CD4-positive, alpha-beta T cell treated with Interferon alpha-2 for 1 hour (primary cell): ENCODE data around the gene NAALADL1.
A peak's percentile ranks its signal among the peaks of the same experiment; 100 is the strongest.

Experiments used
- DNase-seq, 2 donors: peaks; one replicate each; pipeline ENCODE4 v3.0.0-alpha.2; 2020 to 2022

The NAALADL1 gene

DNA sequence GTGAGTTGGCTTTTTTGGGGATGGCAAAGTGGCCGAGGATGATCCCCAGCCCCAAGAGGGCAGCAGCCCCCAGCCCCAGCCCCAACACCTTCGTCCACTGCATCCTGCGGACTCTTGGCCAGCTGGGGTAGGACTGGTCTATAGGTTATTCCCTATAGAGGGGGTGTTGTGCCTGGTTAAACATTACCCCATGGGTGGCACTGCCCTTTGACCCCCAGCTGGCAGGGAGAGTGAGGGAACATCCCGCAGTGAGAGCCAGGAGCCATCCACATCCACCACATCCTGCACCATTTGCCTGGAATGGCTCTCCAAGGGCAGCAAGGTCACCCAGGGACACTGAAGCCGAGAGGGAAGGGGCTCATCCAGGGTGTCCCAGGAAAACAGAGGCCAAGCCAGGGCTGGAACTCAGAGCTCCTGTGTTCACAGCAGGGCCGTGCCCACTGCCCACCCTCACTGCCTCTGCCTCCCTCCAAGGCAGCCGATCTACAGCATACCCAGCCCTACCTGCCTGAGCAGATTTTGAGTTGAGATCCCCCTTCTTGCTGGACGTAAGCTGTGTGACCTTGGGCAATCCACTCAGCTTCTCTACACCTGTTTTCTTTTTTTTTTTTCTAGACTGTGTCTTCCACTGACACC, at the start of gene NAALADL1:
TSS of gene NAALADL1 (minus strand) at position 135 of the 636 bp plus-strand sequence. CDS start at position 103, 32 bp downstream.
- DNase-seq, result no peak

DNA sequence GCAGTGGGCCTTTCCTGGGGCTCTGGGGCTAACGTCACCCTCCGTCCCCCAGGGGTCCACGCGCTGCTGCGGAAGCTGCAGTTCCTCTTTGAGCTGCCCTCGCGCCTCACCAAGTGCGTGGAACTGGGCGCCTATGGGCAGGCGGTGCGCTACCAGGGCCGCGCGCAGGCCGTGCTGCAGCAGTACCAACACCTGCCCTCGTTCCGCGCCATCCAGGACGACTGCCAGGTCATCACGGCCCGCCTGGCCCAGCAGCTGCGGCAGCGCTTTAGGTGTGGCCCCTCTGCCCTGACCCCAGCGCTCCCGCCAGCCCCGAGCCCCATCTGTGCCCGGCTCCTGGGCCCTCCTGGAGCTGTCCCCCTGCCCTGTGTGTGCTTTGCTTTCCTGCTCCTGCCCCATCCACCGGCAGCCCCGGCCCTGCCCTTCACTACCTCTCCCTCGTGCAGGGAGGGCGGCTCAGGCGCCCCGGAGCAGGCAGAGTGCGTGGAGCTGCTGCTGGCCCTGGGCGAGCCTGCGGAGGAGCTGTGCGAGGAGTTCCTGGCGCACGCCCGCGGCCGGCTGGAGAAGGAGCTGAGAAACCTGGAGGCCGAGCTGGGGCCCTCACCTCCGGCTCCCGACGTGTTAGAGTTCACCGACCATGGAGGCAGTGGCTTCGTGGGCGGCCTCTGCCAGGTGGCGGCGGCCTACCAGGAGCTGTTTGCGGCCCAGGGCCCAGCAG, 49.6 kb upstream of the NAALADL1 start:
- no peak for DNase-seq

DNA sequence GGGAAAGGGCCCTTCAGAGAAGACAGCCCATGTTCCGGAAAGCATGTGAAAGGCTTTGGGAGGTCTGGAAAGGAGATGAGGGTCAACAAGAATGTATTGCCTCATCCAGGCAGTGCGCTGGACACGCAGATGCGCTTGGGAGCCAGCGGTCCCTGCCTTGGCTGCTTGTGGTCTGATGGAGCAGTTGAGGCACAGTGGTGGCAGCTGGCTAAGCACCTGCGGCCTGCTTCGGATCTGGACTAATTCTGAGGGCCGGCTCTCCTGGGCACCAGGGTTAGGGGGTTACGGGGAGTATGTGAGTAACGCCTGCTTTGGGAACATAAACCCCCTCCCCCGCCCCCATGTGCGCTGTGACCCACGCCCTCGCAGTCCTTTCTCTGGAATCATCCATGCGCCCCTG, 48.7 kb upstream of the NAALADL1 start:
- DNase-seq, result no peak

DNA sequence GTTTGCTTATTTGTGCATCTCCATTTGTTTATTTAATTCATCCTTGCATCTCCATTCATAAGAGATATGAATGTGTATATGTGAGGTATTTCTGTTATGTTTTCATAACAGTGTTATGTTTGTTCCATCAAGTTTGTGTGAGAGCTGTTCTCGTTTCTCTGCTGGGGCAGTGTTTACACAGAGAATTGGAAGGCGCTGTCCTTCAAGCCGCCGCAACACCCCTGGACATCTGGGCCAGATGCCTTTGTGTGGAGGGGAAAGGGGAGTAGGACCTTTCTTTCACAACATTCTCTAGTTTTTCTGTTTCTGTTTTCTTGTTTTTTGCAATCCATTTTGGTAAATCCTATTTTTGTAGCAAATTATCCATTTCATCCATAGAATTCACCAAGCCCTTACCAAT, 46.3 kb upstream of the NAALADL1 start:
- DNase-seq, result no peak

GRCh38 chr11:65103476-65103875, 45.1 kb upstream of the NAALADL1 start:
- DNase-seq, result no peak

- no peak for DNase-seq
Observed at GRCh38 chr11:65102142-65103095, 44.1 kb upstream of the NAALADL1 start.

DNA sequence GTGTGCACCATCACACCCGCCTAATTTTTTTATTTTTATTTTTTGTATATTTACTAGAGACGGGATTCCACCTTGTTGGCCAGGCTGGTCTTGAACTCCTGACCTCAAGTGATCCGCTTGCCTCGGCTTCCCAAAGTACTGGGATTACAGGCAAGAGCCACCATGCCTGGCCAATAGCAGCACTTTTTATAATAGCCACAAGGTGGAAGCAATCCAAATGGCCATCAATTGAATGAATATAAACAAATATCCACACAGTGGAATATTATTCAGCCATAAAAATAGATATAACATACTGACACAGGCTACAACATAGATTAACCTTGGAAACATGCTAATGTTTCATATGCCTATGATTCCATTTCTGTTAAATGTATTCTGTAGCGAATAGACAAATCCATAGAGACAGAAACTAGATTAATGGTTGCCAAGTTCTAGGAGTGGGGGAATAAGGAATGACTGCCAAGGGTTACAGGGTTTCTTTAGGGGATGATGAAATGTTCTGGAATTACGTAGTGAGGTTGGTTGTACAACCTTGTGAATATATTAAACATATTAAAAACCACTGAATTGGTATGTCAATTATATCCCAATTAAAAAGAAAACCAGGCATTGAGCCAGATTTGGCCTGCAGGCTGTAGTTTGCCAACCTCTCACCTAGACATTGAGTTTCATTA, 42.5 kb upstream of the NAALADL1 start:
- no peak for DNase-seq

DNA sequence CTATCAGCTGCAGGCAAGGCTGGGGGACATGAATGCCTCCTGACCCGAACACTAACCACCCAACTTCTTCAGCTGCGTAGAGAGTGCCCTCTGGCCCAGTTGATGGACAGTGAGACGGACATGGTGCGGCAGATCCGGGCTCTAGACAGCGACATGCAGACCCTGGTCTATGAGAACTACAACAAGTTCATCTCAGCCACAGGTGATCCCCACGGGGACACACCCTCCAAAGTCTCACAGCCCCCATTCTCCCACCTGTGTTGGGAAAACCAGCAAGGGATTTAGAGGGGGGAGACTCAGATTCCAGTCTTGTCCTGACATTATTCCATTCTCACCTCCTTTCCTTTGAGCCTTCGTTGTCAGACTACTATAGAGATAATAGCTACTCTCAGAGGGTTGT, 38.6 kb upstream of the NAALADL1 start:
- no peak for DNase-seq

DNA sequence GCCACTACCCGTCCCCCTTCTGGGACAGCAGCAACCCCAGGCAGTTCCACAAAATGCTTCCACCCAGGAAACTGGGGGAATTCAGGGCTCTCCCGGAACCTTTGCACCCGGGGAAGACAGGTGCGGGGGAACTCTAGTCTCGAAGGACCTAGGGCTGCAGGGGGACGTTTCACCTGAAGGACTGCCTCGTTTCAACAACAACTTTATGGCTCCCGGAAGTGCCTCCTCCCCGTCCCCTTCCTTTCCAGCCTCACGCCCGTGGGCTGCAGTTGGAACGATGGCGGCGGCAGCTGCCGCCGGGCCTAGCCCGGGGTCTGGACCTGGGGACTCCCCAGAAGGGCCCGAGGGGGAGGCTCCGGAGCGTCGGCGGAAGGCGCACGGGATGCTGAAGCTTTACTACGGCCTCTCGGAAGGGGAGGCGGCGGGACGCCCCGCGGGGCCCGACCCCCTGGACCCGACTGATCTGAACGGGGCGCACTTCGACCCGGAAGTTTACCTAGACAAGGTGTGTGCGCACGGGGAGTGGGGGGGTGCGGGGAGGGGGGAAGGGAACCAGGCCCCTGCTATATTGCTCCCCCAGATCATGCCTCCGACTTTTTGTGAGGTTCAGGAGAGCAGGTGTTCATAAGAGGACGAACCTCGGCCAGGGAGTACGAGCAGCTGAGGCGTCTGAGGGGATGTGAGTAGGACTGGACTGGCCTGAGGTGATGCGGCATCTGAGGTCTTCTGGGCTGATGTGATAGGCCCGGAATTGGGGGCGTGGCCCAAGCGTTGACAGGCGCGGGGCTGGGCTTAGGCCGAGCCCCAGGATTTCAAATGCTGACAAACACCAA, 37.8 kb upstream of the NAALADL1 start, which contains the start of gene VPS51:
TSS of gene VPS51 (plus strand) at position 241 of the 833 bp plus-strand sequence. CDS start at position 278, 37 bp downstream.
- DNase-seq, result peak; percentile 85 to 91

DNA sequence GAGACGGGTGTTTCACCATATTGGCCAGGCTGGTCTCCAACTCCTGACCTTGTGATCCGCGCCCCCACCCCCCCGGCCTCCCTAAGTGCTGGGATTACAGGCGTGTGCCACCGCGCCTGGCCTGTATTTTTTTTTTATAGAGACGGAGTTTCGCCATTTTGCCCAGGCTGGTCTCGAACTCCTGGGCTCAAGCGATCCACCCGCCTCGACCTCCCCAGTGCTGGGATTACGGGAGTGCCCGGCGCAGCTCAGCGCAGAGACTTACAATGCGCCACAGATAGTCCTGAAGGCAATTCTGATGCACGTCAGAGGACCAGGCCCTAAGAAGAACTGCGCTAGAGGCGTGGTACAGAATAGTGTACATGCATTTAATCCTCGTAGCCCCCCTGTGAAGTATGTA, 37.1 kb upstream of the NAALADL1 start:
- no peak for DNase-seq

DNA sequence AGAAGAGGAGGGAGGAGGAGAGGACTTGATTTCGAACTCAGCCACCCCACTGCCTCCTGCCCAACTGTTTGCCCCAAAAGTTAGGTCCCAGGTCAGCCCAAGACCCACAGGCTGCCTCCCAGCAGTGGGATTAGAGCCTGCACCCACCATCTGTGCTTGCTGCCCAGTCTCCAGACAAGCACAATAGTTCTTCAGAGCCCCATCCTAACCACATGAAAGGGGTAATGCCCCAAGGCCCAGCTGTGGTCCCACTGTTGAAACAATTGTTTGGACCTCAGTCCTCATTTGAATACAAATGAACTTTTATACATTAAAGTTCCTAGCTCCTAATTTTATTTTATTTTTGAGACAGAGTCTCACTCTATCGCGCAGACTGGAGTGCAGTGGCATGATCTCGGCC, 32.3 kb upstream of the NAALADL1 start:
- no peak for DNase-seq

DNA sequence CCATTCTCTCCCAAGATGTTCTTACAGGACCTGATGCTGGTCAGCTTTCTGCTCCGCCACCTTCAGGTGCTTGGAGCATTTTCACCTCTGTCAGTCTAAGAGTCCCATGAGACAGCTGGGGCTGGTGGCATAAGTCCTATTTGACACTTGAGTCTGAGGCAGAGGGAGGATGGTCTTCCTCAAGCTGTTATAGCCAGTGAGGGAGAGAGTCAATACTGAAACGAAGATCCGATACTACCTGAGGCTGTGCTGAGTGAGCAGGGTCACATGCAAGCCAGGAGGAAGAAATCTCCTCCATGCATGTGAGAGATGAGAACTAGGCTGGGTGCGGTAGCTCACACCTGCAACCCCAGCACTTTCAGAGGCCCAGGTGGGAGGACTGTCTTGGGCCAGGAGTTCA, 31.3 kb upstream of the NAALADL1 start:
- DNase-seq, result no peak

GRCh38 chr11:65087827-65088226, 29.5 kb upstream of the NAALADL1 start:
- no peak for DNase-seq

DNA sequence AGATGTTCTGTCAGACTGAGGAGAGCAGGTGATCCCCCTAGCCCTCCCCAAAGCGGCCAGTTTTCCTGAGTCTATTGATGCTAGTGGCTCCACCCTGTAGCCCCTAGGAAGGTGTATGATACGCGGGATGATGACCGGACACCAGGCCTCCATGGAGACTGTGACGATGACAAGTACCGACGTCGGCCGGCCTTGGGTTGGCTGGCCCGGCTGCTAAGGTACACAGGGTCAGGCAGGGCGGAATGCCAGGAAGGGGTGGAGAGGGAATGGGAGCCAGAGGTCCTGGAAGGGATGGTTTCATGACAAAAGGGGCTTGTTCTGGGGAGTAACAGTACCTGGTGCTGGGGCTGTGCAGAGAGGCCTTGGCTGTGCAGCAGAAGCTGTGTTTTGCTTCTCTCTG, 28.9 kb upstream of the NAALADL1 start:
- no peak for DNase-seq

DNA sequence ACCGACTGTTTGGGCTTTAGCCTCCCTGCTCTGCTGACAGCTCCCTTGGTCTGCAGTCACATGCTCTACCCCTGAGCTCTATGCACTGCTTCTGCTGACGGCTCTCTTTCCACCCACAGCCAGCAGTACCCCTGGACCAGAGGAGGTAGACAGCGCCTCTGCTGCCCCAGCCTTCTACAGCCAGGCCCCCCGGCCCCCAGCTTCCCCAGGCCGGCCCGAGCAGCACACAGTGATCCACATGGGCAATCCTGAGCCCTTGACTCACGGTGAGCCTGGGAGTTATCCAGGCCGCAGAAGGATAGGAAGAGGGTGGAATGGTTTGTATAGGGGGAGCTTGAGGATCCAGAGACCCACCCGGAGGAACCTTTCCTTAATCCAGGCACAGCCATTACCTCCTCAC, 28.5 kb upstream of the NAALADL1 start:
- DNase-seq, result no peak

DNA sequence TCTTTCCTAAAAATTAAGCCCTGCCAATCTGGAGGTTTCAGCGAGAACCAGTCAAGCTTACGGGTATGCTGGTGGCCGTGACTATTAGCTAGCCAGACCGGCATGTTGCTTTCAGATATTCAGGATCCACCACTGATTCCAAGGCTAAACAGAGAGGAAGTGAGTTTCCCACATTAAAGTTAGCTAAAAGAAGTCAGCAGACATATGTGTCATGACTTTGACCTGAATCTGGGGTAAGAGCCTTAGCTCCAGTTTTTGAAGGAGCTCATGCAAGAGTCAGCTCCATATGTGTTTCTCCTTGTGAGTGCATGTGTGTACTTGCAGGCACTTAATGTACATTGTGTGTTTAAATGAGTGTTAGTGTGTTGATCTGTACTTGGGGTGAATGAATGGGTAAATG, 27.1 kb upstream of the NAALADL1 start:
- DNase-seq, result no peak

- DNase-seq, result no peak
Observed at GRCh38 chr11:65084598-65085375, 26.4 kb upstream of the NAALADL1 start.

GRCh38 chr11:65083834-65084597, 25.7 kb upstream of the NAALADL1 start, which contains the start of the genes CDCA5 and ZFPL1:
Gene CDCA5, minus strand, starts transcription at chr11:65084040. Its CDS starts 62 bp downstream, at chr11:65083978.
Gene ZFPL1, plus strand, starts transcription at chr11:65084222. Its CDS starts 477 bp downstream, at chr11:65084699.
- DNase-seq, result peak; percentile 96 to 97

DNA sequence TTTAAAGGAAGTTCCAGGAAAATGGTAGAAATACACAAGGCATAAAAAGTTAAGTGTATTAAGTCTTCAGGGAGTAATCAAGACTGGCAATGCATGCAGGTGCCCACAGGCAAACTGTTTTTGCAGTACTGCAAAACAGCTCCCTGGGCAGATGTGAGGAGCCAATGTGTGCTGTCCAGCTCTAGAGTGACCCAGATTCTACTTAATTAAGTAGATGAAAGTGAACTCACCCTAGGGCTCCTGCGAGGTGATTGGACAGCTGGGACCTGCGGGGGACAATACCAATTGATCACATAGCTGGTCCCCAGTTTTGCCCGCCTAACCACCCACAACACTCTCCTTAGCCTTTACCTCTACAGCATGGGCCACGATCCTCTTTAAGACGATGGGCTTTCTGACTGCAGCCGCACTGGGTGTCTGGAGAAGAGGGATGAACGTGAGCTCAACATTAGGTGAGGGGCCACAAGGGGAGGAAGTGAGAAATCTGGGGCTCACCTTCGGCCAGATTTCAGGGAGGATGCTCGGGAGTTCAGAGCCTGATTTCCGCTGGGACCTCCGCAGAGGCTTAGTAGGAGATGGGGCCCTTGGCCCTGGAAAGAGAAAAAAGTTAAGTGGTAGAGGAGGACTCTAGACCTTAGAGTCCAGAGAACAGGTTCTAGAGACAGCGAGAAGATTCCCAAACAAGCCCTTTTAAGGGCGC, 24.9 kb upstream of the NAALADL1 start:
- no peak for DNase-seq
